ENCODE measurements around the gene ZNF771.

- TF ChIP-seq CTCF (IDR thresholded peaks at IDR 0.05) (no peak), EHF (CRISPR knock-in tag; IDR thresholded peaks at IDR 0.05) (no peak), USF2 (IDR thresholded peaks at IDR 0.05) (no peak), CBX2 (IDR thresholded peaks at IDR 0.05; ENCODE audit: borderline replicate concordance, low read depth) (no peak)
These were observed 35.2 kb upstream of the ZNF771 start for GRCh38 chr16:30372038-30372712.
